ENCODE data around the gene VPS33A.
"Not testable (repeated sequence)": the region's sequence is repeated elsewhere in the genome, so short reads cannot be mapped to it uniquely, and the experiment has no call there.

Gene VPS33A

GRCh38 chr12:122266230-122266901 lies at the start of gene VPS33A:
TSS of gene VPS33A (minus strand) at chr12:122266494. CDS start at chr12:122266408, 86 bp downstream.
- DNase-seq, result peak; percentile 91

GRCh38 chr12:122312926-122313325 lies 46.6 kb upstream of the VPS33A start:
- DNase-seq, result no peak

GRCh38 chr12:122311696-122312095 lies 45.4 kb upstream of the VPS33A start:
- no peak for DNase-seq

- no peak for DNase-seq
Observed at GRCh38 chr12:122310626-122311333, 44.5 kb upstream of the VPS33A start.

GRCh38 chr12:122309564-122310121 lies 43.3 kb upstream of the VPS33A start:
- DNase-seq, result no peak

GRCh38 chr12:122308811-122309210 lies 42.5 kb upstream of the VPS33A start:
- no peak for DNase-seq

GRCh38 chr12:122306407-122306806 lies 40.1 kb upstream of the VPS33A start:
- no peak for DNase-seq

GRCh38 chr12:122304924-122305323 lies 38.6 kb upstream of the VPS33A start:
- no peak for DNase-seq

GRCh38 chr12:122303068-122303467 lies 36.8 kb upstream of the VPS33A start:
- no peak for DNase-seq

GRCh38 chr12:122298071-122298748 lies 31.9 kb upstream of the VPS33A start:
- DNase-seq, result no peak

- DNase-seq, result no peak
Observed at GRCh38 chr12:122297494-122297893, 31.2 kb upstream of the VPS33A start.

GRCh38 chr12:122295877-122296276 lies 29.6 kb upstream of the VPS33A start:
- no peak for DNase-seq

GRCh38 chr12:122293081-122293480 lies 26.8 kb upstream of the VPS33A start:
- DNase-seq, result no peak

- DNase-seq, result no peak
Observed at GRCh38 chr12:122291431-122291830, 25.1 kb upstream of the VPS33A start.

- DNase-seq, result no peak
Observed at GRCh38 chr12:122283680-122284079, 17.4 kb upstream of the VPS33A start.

- DNase-seq, result no peak
Observed at GRCh38 chr12:122282061-122282460, 15.8 kb upstream of the VPS33A start.

GRCh38 chr12:122276242-122276641 lies 9.9 kb upstream of the VPS33A start:
- DNase-seq, result no peak

- DNase-seq, result no peak
Observed at GRCh38 chr12:122275459-122275858, 9.2 kb upstream of the VPS33A start.

- DNase-seq, result no peak
Observed at GRCh38 chr12:122265886-122266229, 436 bp downstream of the VPS33A start.

- no peak for DNase-seq
Observed at GRCh38 chr12:122265476-122265875, 818 bp downstream of the VPS33A start.

- not testable (repeated sequence) for DNase-seq
Observed at GRCh38 chr12:122260735-122261134, 5.6 kb downstream of the VPS33A start.

GRCh38 chr12:122258939-122259338 lies 7.4 kb downstream of the VPS33A start:
- DNase-seq, result not testable (repeated sequence)

- not testable (repeated sequence) for DNase-seq
Observed at GRCh38 chr12:122258462-122258861, 7.8 kb downstream of the VPS33A start.

- DNase-seq, result no peak
Observed at GRCh38 chr12:122250536-122250935, 15.8 kb downstream of the VPS33A start.
